Neural cell (in vitro differentiated cells): Measurements from ENCODE around the gene MYO3A.

ENCODE experiments used
- CTCF ChIP-seq: fragments of 450-650 bp; IDR thresholded peaks from 2 replicates; pipeline ENCODE4 v1.5.1; 2014; ENCODE audit warnings: antibody characterized with exemption, mild to moderate bottlenecking, moderate library complexity; ENCODE audit not compliant: poor library complexity, severe bottlenecking
- RAD21 ChIP-seq: fragments of 450-650 bp; conservative IDR thresholded peaks from 2 replicates; pipeline ENCODE4 v1.6.1; 2014; ENCODE audit warnings: antibody characterized with exemption, mild to moderate bottlenecking, moderate library complexity
- REST ChIP-seq: IDR thresholded peaks from 2 replicates; pipeline ENCODE4 v1.6.1; 2012; ENCODE audit warnings: borderline replicate concordance
- SMC3 ChIP-seq: fragments of 450-650 bp; conservative IDR thresholded peaks from 2 replicates; pipeline ENCODE4 v1.6.1; 2014; ENCODE audit warnings: antibody characterized with exemption, mild to moderate bottlenecking, moderate library complexity; ENCODE audit not compliant: poor library complexity

GRCh38 chr10:25912866-25913265, 21.2 kb upstream of the MYO3A start:
- TF ChIP-seq CTCF (no peak), SMC3 (no peak), RAD21 (no peak), REST (no peak)
